DLD1 (cell line): ENCODE data around the gene PLD1.

Source experiments
- in situ Hi-C: cut with HindIII; loops from 2 replicates; pipeline ENCODE4 v1.10.0; 2017; ENCODE audit warnings: low sequenced_read_pairs

PLD1 gene

DNA sequence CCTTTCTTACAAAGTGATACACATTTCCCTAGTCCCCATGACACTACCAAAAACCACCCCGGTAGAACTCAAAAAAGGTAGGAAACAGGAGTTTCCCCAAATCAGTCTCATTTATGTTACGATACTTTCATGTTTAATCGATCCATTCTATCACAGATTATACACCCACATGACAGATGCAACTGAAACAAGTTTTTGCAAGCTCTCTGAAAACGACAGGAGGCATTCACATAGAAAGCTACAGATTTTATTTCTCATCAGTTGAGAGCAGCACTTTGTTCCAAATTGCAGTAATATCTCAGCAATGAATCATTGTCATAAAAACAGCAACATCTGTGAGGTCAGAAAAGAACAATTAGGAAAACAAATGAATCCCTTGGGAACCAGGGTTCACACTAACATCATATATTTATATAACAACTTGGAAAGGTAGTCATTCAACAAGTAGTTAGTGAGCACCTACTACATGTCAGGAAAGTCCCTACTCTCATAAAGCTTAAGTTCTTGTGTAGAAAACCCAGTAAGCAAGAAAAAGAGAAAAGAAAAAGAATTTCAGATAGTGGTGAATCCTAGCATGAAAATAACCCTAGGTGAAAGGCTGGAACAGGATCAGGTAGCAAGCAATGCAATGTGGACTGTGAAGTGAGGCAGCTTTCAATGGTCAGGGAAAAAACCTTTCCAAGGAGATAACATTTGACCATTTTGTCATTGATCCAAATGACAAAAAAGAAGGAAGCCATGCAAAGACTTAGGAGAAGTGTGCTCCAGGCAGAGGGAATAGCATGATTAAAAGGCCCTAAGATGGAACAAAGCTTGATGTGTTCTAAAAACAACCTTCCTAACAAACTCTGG lies 8.3 kb downstream of the PLD1 start:
- in situ Hi-C loops = no loop called here

DNA sequence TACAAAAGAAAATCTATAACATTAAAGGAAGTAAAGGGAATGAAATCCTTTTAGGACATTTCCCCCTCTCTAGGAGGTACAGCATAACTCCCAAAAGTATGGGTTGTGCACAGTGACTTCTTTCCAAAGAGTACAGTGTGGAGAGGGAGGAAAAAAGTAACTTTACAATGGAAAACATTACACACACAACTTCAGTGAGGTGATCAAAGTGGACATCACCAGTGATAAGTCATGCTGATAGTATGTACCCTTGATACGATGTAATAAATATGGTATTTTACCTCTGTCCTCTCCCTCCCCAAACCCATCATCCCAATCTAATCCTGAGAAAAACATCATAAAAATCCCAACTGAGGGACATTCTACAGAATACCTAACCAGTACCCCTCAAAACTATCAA lies 10.8 kb downstream of the PLD1 start:
- in situ Hi-C loops = no loop called here

DNA sequence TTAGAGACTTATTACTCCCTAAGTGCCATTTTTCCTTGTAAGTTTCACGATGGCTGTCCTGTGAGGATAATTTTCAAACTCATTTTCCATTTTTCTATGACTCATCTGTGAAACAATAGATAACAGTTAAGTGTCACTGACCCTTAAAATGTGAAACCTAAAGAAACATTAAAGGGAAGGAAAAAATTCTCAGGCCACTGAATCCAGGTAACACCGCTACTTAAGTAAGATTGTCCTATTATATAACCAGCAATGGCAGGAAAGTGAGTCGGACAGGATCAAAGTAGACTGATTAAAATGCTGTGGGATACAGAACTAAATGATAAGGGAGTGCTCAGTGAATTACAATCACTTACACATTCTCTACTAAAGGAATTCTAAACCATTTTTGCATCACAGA lies 12.4 kb downstream of the PLD1 start:
- in situ Hi-C loops = no loop called here

DNA sequence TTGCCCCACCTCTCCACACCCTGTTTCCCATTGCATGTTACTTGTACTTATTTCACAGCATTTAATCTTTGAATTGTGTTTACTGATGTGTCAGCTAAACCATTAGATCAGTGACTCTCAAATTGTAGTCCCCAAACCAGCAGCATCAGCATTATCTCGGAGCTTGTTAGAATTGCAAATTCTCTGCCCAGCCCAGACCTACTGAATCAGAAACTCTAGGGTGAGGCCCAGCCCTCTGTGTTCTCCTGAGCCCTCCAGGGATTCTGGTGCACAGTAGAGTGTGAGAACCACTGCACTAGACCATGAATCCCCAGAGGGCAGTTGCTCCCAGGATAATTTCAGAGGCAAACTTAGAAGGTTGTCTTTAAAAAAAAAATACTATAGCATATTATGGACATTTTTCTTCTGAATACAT lies 13.0 kb downstream of the PLD1 start:
- in situ Hi-C loops = no loop called here

DNA sequence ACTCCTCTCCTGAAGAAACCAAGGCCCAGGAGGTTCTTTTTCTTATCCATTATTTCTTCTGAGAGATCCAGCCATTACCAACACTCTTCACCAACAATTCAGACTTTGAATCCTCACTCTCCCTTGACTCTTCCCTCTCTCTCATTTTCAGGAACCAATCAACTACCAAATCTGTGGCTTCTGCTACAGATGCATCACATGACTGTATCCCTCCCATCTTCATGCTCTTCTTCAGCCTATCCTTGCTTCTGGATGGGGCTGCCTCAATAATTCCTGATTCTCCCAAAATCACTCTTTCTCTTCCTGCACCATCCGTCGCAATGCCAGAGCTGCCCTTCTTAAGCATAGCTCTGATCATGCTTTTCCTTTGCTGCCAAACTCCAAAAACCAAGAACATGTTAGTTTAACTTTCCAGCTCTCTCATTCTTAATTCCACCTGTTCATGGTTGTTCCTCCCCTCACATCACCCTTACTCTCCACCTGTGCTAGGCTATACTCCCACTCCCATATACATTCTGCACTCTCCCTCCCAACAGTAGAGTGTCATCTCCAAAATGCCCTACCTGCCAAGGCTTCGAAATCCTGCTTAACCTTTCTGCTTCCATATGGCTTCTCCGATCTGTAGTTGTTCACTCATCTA lies 13.5 kb downstream of the PLD1 start:
- in situ Hi-C loops = no loop called here

DNA sequence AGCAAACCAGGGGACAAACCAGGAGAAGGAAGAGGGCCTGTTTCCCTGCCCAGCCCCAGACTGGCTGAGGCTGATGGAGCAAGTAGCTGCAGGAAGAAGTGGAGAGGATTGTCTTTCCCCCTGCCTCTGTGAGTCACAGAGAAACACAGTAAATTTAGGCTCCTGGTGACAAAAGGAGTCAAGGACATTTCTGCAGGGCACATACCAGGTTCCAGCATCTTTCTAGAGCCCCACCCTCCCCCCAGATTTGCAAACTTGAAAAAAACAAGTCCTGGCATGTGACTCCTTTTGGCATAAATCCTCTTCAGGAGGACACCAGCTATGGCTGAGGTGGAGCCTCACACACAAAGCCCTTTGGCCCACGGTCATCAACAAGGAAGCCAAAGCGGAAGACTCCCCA lies 17.8 kb downstream of the PLD1 start:
- in situ Hi-C loops = no loop called here

DNA sequence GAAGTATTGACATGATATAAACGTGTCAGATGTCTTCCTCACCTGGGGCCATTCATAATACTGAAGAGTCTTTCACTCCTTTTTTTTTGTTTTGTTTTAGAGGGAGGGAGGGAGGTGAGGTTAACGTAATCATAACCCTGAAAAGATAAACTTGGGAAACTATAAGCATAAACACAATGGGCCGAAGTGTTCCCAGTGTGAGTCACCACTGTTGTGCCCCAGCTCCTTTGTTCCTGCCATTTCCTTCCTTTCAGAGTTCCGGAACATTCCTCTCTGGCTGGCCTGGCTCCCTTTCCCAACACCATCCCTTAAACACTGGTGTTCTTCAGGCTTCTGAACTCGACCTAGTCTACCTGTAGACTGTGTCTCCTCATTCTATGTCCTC lies 18.6 kb downstream of the PLD1 start:
- in situ Hi-C loops = no loop called here

DNA sequence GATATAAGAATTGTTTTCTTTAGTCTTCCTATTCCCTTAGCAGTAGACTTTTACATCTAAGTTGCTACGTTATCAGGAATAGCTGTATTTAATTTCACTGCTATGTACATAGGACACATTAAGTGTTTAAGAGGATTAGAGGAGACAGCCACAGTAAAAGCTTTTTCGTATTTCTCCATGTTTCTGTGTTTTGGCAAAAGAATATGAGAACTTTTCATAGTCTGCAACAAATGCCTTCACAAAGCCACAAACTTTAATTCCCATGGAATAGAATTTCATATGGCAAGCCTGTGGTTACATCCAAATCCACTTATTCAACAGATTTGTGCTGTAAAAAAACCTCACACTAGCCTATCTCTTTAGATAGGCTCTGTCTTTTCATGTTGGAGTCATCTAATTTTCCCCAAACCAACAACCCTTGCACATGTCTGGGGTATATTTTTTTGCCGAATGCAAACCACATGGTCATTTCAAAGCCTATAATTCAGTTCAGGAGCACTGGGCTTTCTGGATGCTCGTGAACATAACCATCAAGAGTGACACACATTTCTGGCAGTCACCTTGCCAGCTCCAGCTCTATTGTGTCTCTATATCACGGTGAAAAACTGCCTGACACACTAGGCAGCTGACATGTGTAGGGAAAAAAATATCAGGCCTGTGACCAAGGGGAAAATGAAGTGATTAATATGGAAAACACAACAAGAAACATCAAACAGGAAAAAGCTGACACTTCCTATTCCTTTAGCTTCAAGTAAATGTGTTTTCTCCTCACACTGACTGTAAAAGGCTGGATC lies 19.2 kb downstream of the PLD1 start:
- in situ Hi-C loops = no loop called here

DNA sequence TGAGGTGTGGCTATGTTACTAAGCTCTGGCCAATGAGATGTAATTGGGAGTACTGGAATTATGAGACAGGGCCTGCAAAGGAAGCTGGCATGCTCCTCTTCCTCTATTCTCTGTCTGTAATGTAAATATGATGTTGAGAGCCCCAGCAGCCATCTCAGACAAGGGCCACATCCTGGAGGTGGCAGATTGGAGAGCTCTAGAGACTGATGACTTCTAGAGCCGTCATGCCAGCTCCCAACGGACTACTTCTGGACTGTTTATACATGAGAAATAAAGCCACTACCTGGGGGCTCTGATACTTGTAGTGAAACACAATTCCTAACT lies 19.7 kb downstream of the PLD1 start:
- in situ Hi-C loops = no loop called here

DNA sequence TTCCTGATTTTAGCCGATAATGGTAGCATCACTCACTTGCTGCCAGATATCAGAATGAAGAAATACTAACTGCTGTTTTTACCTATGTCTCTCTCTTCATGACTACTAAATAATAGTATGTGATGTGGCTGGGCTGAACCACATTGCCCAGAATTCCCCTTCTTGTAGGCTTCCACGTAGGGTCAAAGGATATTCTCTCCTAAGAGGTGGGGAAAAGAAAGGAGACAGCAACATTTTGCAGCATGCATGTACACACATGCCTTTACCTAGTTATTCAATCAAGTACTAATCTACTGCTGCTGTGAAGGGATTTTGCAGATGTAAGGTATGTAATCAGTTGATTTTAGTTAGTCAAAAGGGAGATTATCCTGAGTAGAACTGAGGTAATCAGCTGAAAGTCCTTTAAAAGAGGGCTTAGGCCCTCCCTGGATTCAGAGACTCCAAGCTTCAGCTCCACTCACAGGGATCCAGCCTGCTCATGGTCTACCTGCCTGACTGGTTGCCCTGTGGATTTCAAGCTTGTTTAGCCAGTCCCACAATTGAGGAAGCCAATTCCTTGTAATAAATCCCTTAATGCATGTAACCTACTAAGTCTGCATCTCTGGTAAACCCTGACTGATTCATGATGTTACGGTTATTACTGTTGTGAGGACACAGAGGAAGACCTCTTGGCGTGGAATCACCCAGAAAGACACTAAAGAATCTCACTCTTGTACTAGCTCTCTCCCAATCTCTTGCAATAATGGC lies 20.4 kb downstream of the PLD1 start:
- in situ Hi-C loops = no loop called here

DNA sequence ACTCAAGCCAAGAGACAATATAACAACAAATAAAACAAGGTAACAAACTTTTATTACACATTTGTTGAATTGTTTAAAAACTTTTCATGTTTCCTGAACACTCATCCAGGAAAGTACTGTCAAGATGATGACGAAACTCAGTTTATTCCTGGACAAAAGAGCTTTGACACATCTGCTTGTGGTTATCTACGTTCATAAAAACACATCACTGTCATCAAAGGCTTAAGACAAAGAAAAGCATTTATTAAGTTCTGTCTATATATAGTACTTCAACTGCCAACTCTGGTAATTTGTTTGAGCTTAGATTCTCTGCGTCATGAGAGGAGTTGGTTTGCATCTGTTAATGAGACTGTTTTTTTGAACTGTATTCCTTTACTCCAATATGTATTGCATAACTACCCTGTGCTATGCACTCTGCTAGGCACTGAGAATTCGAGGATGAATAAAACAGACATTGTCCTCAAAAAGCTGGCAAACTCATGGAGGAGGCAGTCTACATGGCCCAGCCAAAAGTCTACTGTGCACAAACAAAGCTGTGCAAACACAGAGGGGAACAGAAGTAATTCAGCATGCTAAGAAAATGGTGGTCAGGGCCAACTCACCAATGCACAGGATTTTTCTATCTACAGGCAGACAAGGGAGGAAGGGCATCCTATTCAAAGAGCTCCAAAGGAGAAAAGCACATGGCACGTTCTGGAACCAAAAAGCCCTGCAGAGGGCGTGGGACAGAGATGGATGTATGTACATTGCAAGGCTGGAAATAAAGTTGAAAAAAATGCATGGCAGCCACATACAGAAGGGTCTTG lies 21.5 kb downstream of the PLD1 start:
- in situ Hi-C loops = no loop called here

DNA sequence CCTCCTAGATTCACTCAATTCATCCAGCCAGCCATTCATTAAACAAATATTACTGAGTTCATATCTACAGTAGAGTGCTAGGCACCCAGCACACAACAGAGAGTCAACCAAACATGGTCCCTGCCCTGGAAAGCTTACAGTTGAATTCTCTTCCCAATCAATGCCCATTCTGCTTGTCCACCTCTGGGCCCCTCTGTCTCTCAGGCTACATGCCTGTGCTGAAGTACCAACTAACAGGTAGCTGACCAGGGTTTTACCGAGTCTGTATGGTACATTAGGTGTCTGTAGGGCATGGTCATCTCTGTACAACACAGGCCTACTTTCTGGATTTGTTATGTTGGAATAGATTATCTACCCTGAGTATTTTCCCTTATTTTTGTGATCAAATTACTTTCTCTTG lies 23.3 kb downstream of the PLD1 start:
- in situ Hi-C loops = no loop called here

DNA sequence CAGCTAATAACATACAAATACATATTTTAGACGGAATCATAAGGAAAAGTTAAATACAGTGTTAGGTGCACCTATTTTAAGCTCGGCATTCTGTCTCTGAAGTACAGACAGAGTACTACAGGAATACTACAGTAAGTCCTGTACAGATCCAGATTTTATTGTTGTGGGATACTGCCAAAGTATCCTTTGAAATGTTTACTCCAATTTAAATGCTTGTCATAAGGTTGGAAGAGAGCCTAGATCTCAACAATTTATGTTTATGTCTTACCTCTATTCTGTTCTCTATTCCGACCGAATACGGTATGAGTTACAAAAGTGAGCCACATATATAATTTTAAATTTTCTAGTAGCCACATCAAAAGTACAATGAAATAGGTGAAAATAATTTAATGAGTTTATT lies 25.3 kb downstream of the PLD1 start:
- in situ Hi-C loops = no loop called here

DNA sequence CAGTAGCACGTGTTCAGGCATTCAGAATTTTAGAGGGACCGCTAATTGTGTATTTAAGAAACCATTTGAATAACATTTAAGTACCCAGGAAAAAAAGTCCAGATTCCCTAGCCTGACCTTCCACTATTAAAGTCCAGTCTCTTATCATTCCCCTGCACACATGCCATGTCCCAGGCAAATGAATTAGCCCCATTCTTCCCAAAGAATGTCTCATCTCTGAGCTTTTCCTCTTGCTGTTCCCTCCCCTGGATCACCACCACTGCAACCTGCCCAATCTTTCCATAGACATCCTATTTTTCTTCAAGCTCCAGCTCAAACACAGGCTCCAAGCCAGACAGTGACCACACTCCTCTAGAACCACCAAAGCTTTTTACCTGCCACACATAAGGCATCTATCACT lies 25.9 kb downstream of the PLD1 start:
- in situ Hi-C loops = no loop called here

DNA sequence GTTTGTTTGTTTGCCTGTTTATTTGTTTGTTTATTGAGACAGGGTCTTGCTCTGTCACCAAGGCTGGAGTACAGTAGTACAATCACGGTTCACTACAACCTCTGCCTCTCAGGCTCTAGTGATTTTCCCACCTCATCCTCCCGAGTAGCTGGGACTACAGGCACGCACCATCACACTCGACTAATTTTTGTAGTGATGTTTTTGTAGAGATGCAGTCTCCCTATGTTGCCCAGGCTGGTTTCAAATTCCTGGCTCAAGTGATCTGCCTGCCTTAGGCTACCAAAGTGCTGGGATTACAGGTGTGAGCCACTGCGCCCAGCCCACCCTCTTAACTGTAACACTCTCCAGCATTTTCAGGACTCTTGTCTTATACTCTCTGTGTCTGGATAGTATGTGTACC lies 26.7 kb downstream of the PLD1 start:
- in situ Hi-C loops = no loop called here

DNA sequence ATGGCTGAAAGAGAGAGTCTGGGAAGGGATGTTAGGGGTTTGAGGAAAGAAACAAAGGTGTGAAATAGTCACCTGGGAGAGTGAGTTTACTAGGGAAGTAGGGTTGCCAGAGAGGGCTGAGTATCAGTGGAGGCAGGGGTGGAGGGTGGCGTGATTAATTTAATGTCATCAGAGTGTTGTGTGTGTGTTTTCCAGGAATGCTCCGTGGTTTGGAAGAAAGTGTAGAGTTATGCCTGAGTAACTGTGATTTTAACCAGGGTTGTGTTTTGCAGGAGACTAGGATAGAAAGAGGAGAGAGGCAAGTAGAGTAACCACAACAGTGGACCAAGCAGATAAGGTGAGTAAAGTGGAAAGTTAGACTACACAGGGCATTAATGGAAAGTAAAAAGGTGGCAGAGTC lies 27.2 kb downstream of the PLD1 start:
- in situ Hi-C loops = no loop called here

DNA sequence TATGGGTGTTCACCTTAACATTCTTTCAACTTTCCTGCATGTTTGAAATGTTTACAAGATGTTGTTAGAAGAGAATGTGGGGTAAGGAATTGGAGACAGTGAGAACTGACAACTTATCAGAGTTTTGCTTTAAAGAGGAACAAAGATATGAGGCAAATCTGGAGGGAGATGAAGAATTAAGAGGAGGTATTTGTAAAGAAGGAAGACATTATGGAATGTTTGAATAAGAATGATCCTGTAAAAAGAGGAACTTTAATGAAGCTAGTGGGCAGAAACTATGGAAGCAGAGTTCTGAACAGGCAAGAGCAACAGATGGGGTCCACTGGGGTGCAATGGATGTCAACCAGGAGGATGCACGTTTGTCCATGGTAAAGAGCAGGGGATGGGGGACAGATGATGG lies 27.7 kb downstream of the PLD1 start:
- in situ Hi-C loops = no loop called here

DNA sequence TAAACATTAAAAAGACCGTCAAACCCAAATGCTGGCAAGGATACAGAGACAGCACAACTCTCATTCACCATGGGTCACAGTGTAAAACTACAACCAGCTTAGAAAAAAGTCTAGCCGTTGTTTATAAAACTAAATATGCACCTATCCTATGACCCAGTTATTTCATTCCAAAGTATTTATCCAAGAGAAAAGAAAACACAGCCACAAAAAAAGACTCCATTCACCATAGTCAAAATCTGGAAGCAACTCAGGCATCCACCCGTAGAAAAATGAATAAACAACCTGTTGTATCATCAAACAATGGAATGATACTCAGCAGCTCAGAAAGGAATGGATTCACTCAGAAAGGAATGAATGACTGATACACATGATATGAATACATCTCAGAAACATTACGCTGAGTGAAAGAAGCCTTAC lies 28.6 kb downstream of the PLD1 start:
- in situ Hi-C loops = no loop called here

DNA sequence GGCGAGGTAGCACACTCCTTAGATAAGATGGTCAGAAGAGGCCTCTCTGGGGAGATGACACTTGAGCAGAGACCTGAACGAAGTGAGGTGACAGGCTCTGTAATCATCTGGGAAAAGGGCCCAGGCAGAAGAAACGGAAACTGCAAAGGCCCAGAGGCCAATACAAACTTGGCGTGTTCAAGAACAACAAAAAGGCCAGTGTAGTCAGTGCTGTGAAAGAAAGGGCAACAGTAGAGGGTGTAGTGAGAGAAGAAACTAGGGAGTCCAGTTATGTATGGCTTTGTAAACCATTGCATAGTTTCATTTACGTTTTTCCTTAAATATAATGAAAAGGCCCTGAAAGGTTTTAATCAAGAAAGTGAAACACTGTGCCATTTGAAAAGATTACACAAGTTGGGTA lies 31.8 kb downstream of the PLD1 start:
- in situ Hi-C loops = no loop called here

DNA sequence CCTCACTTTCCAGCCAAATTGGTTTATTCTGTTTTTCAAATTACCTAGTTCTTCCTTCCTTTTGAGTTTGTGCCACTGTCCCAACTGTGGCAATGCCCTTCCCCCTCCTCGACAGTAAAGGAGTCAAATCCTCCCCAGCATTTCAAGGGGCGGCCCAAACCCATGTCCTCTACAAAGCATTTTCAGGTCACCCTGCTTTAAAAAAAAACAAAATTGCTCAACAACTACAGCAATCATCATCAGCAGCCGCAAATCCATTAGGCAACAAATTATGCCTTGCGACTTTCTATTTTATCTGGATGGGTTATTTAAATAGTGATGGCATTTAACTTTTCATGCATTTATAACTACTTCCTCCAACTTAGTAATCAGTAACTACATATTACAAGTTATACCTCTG lies 32.7 kb downstream of the PLD1 start:
- in situ Hi-C loops = no loop called here
